SK-N-SH treated with all-trans-retinoic acid at 6 μM for 48 hours (cell line): Measurements from ENCODE around the gene HNRNPUL1.

Source experiments
- ARNTL ChIP-seq: fragments of 450-650 bp; formaldehyde crosslinking; IDR thresholded peaks from 2 replicates; pipeline ENCODE4 v1.5.0; 2020; ENCODE audit warnings: low read depth, mild to moderate bottlenecking, moderate library complexity, borderline replicate concordance
- BACH2 ChIP-seq: fragments of 250-450 bp; sonication (Bioruptor Pico); IDR thresholded peaks from 2 replicates; pipeline ENCODE4 v1.9.0; 2021; ENCODE audit warnings: mild to moderate bottlenecking, borderline replicate concordance
- OSR1 ChIP-seq: fragments of 250-450 bp; sonication (Bioruptor Pico); IDR thresholded peaks from 2 replicates; pipeline ENCODE4 v1.8.0; 2022; ENCODE audit warnings: moderate library complexity, mild to moderate bottlenecking, inconsistent platforms
- PPARA ChIP-seq: fragments of 250-450 bp; sonication (Bioruptor Pico); IDR thresholded peaks from 2 replicates; pipeline ENCODE4 v1.5.0; 2020; ENCODE audit warnings: mild to moderate bottlenecking, borderline replicate concordance
- TCF4 ChIP-seq: fragments of 250-450 bp; sonication (Bioruptor Pico); IDR thresholded peaks from 2 replicates; pipeline ENCODE4 v1.8.0; 2021; ENCODE audit warnings: mild to moderate bottlenecking, moderate library complexity, borderline replicate concordance
- ZC3H10 ChIP-seq: fragments of 250-450 bp; sonication (Bioruptor Pico); IDR thresholded peaks from 2 replicates; pipeline ENCODE4 v1.5.1; 2021; ENCODE audit warnings: mild to moderate bottlenecking, moderate library complexity
- ZFP3 ChIP-seq: fragments of 250-450 bp; sonication (Bioruptor Pico); IDR thresholded peaks from 2 replicates; pipeline ENCODE4 v1.5.0; 2020; ENCODE audit warnings: mild to moderate bottlenecking, moderate library complexity
- ZFP30 ChIP-seq: fragments of 450-650 bp; formaldehyde crosslinking; IDR thresholded peaks from 2 replicates; pipeline ENCODE4 v1.5.0; 2022; ENCODE audit warnings: mild to moderate bottlenecking, moderate library complexity
- ZNF70 ChIP-seq: fragments of 450-650 bp; formaldehyde crosslinking; IDR thresholded peaks from 2 replicates; pipeline ENCODE4 v1.5.0; 2020; ENCODE audit warnings: mild to moderate bottlenecking, moderate library complexity
- TF ChIP-seq, protein P1 (sequence below): fragments of 250-450 bp; sonication (Bioruptor Pico); IDR thresholded peaks from 2 replicates; pipeline ENCODE4 v1.5.1; 2020; ENCODE audit warnings: low read depth, mild to moderate bottlenecking, moderate library complexity
- TF ChIP-seq, protein P2 (sequence below): fragments of 250-450 bp; sonication (Bioruptor Pico); IDR thresholded peaks from 2 replicates; pipeline ENCODE4 v1.5.1; 2021; ENCODE audit warnings: mild to moderate bottlenecking, moderate library complexity
- TF ChIP-seq, protein P3 (sequence below): fragments of 250-450 bp; sonication (Bioruptor Pico); IDR thresholded peaks from 2 replicates; pipeline ENCODE4 v1.8.0; 2020; ENCODE audit warnings: mild to moderate bottlenecking, moderate library complexity, borderline replicate concordance

DNA sequence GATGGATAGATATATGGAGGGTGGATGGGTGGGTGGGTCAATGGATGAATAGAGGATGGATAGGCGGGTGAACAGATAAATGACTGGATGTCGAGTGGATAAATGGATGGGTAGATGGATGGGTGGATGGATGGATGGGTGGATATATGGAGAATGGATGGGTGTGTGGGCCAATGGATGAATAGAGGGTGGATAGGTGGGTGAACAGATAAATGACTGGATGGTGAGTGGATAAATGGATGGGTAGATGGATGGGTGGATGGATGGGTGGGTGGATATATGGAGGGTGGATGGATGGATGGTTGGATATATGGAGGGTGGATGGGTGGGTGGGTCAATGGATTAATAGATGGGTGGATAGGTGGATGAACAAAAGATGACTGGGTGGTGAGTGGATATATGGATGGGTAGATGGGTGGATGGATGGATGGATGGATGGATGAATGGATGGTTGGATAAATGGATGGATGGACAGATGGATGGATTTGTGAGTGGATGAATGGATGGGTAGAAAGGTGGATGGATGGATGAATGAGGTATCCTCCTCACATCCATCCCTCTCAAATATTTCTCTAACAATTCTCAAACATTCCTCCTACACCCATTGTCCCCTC lies 24.1 kb upstream of the HNRNPUL1 start:
- TF ChIP-seq, protein P1, sequence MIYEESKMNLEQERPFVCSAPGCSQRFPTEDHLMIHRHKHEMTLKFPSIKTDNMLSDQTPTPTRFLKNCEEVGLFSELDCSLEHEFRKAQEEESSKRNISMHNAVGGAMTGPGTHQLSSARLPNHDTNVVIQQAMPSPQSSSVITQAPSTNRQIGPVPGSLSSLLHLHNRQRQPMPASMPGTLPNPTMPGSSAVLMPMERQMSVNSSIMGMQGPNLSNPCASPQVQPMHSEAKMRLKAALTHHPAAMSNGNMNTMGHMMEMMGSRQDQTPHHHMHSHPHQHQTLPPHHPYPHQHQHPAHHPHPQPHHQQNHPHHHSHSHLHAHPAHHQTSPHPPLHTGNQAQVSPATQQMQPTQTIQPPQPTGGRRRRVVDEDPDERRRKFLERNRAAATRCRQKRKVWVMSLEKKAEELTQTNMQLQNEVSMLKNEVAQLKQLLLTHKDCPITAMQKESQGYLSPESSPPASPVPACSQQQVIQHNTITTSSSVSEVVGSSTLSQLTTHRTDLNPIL = no peak
- TF ChIP-seq OSR1 (CRISPR knock-in tag) (no peak), ARNTL (CRISPR knock-in tag) (no peak), TCF4 (no peak), ZFP30 (no peak), ZNF70 (CRISPR knock-in tag) (no peak), PPARA (CRISPR knock-in tag) (no peak), ZFP3 (CRISPR knock-in tag) (no peak), BACH2 (no peak), ZC3H10 (CRISPR knock-in tag) (no peak)
- TF ChIP-seq, protein P2, sequence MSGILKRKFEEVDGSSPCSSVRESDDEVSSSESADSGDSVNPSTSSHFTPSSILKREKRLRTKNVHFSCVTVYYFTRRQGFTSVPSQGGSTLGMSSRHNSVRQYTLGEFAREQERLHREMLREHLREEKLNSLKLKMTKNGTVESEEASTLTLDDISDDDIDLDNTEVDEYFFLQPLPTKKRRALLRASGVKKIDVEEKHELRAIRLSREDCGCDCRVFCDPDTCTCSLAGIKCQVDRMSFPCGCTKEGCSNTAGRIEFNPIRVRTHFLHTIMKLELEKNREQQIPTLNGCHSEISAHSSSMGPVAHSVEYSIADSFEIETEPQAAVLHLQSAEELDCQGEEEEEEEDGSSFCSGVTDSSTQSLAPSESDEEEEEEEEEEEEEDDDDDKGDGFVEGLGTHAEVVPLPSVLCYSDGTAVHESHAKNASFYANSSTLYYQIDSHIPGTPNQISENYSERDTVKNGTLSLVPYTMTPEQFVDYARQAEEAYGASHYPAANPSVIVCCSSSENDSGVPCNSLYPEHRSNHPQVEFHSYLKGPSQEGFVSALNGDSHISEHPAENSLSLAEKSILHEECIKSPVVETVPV (CRISPR knock-in tag) = no peak
- TF ChIP-seq, protein P3, sequence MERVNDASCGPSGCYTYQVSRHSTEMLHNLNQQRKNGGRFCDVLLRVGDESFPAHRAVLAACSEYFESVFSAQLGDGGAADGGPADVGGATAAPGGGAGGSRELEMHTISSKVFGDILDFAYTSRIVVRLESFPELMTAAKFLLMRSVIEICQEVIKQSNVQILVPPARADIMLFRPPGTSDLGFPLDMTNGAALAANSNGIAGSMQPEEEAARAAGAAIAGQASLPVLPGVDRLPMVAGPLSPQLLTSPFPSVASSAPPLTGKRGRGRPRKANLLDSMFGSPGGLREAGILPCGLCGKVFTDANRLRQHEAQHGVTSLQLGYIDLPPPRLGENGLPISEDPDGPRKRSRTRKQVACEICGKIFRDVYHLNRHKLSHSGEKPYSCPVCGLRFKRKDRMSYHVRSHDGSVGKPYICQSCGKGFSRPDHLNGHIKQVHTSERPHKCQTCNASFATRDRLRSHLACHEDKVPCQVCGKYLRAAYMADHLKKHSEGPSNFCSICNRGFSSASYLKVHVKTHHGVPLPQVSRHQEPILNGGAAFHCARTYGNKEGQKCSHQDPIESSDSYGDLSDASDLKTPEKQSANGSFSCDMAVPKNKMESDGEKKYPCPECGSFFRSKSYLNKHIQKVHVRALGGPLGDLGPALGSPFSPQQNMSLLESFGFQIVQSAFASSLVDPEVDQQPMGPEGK (CRISPR knock-in tag) = no peak
